Thoracic aorta endothelial cell (primary cell): Measurements from ENCODE around the gene SLC35A2. TPM values are rescaled to one million over a fixed set of nuclear protein-coding genes. Genes with fewer than 3 reads are reported as not detected.

Experiments used
- small RNA-seq: library from RNA; depleted of rRNA; stranded (forward); fragments of <200 nt; gene quantifications from one replicate; pipeline ENCODE3, GENCODE V24; 2012
- total RNA-seq: library from RNA; depleted of rRNA; stranded (reverse); fragments of >200 nt; gene quantifications from 2 replicates; pipeline ENCODE4 v1.2.3, GENCODE V29; 2012

SLC35A2 gene
- 13.0 and 14.1 TPM in 2 replicates for total RNA-seq

DNA sequence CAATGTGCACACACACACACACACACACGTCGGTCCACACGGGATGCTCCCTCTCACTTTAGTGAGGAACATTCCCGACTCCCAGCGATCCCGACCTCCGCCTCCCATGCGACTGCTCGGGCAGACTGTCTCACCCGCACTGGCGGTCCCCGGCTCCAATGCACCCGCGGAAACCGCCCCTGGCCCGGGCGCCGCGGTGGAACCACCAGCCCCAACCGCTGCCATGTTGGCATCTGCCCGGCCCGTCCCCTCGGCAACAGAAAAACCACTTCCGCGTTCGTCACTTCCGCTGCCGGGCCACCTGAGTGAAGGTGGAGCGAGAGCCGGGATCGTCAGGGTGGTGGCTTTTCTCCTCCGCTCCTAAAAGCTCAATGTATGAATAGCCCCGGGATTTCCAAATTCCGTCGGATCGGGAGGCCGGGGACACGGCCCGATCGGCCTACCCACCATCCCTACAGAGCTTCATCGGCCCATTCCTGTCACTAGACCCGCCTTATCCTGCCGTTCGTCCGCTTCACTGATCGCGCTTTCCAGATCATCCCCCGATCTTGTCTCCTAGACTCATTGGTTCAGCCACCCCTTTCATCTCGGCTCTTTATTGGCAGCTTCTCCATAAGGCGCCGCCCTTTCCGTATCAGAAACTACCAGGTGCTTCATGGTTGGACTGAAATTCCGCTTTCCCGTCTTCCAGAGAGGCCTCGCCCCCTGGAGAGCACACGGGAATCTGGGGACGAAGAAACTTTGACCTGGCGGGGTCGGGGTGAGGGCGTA lies at the start of gene SLC35A2:
Gene SLC35A2 (minus strand): TSS at position 235 of the 771 bp plus-strand sequence. CDS start 10 bp downstream, at position 225.

DNA sequence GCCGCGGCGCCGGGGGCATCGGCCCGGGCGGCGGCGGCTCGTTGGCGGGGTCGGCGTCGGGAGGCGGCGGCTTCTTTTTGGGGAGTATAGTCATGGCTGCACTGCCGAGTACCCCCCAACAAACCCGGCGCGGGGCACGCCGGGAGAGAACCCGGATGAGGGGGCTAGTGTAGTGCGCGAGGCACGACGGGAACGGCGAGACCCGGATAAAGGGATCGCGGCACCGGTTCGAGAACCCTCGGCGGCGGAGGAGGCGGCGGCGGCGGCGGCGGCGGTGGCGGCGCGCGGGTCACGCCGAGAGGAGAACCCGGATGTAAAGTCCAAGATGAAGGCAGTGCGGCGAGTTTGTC lies 46.0 kb upstream of the SLC35A2 start, which contains the start of gene OTUD5:
Gene OTUD5 (minus strand): TSS at position 131 of the 350 bp plus-strand sequence. CDS start 37 bp downstream, at position 94.

DNA sequence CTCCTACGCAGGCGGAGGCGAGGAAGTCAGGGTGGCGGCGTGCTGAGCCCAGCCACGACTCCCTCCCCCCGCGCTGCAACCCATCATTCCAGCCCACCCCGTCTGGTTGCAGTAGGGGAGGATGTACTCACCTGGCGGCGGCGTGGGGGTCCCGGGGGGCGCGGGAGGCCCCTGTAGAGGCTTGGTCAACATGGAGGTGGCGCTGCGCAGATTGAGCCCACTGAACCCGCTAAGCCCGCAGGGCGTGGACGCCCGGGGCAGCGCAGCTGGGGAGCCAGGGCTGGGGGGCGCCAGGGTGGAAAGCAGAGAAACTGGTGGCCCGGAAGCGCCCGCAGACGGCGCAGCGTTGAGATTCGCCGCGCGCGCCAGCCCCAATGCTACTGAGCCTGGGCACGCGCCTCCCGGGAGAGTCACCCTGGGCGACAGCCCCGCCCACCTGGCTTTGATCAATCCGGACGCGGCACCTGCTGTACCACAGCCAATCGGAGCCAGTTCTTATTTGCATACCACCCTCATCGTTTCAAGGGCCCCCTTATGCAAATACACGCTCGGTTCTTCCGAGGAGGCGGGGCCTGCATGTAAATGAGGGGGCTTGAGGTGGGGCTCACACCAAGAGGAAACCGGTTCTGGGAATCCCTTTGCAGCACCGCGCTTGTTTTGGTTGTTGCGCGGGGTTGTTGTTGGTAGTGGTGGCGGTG lies 7.3 kb upstream of the SLC35A2 start, which contains the start of gene PIM2:
Gene PIM2 (minus strand): TSS at position 382 of the 698 bp plus-strand sequence. CDS start 190 bp downstream, at position 192.

DNA sequence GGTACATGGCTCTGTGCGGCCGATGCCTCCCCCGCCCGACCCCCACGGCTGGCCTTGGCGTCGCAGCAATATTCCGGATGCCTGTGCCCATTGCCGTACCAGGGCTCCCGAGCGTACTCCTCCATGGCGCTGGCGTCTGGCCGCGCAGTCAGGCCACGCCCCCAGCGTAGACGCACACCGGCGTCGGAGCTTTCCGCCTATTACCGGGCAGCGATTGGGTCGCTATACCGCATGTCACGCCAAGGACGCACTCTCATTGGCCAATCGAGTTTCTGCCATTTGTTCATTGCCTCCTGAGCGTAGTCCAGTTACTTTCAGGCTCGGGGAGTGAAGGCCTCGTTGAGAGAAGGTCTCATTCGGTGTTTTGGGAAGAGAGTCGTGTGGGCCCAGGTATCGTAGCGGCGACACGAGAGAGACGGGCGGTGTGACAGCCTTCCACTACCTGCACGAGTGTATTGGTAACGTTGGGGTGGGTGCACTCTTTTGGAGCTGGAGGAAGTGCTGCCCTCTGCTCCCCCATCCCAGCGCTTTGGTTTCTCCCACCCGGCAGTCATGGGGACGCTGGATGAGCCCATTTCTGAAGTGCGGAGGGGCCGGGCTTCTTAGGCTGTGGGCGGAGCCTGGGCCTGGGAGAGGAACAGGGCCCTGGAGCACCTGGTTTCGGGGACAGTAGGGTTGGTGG lies 13.7 kb downstream of the SLC35A2 start, which contains the start of the genes PQBP1 and TIMM17B:
Gene PQBP1 (plus strand): TSS at position 306 of the 682 bp plus-strand sequence. CDS start 580 bp downstream, outside the sequence.
Gene TIMM17B (minus strand): TSS at position 144 of the 682 bp plus-strand sequence. CDS start 19 bp downstream, at position 125.

Small RNAs within 50 kb of the gene (small RNA-seq; reads per million reads assigned to genes)
- not detected for gene RNU6-722P

Other genes starting within 250 kb of the SLC35A2 start
- gene WAS, start 227.8 kb downstream of the SLC35A2 start, total RNA-seq, result 0.07 TPM in 1 of 2 replicates, not detected in the other
- gene SUV39H1, start 214.9 kb downstream of the SLC35A2 start, total RNA-seq, result 11.0 and 15.8 TPM in 2 replicates
- gene GLOD5, start 149.9 kb downstream of the SLC35A2 start, total RNA-seq, result not detected in 2 replicates
- gene GATA1, start 125.1 kb downstream of the SLC35A2 start, total RNA-seq, result not detected in 2 replicates
- gene HDAC6, start 109.6 kb downstream of the SLC35A2 start, total RNA-seq, result 20.6 and 28.7 TPM in 2 replicates
- not detected in 2 replicates for gene ERAS, start 85.1 kb downstream of the SLC35A2 start, total RNA-seq
- not detected in 2 replicates for gene PCSK1N, start 76.0 kb downstream of the SLC35A2 start, total RNA-seq
- gene TIMM17B, start 13.9 kb downstream of the SLC35A2 start, total RNA-seq, result 16.8 and 19.9 TPM in 2 replicates
- 46.6 and 49.9 TPM in 2 replicates for gene PQBP1, start 13.7 kb downstream of the SLC35A2 start, total RNA-seq
- 5.6 and 7.4 TPM in 2 replicates for gene PIM2, start 7.4 kb upstream of the SLC35A2 start, total RNA-seq
- 25.0 and 27.6 TPM in 2 replicates for gene OTUD5, start 46.0 kb upstream of the SLC35A2 start, total RNA-seq
- 0.13 and 0.36 TPM in 2 replicates for gene KCND1, start 60.2 kb upstream of the SLC35A2 start, total RNA-seq
- 17.4 and 21.1 TPM in 2 replicates for gene GRIPAP1, start 90.6 kb upstream of the SLC35A2 start, total RNA-seq
- gene TFE3, start 131.7 kb upstream of the SLC35A2 start, total RNA-seq, result 25.9 and 36.5 TPM in 2 replicates
- gene CCDC120, start 147.4 kb upstream of the SLC35A2 start, total RNA-seq, result 1.1 and 1.2 TPM in 2 replicates
- 7.8 and 12.3 TPM in 2 replicates for gene PRAF2, start 162.4 kb upstream of the SLC35A2 start, total RNA-seq
- gene WDR45, start 168.2 kb upstream of the SLC35A2 start, total RNA-seq, result 25.5 and 25.7 TPM in 2 replicates
- 17.8 and 19.5 TPM in 2 replicates for gene GPKOW, start 212.1 kb upstream of the SLC35A2 start, total RNA-seq